Mucosa of stomach (tissue), 1 donor: ENCODE measurements around the gene HPD.

Experiments
- H3K27me3 ChIP-seq: one replicate; pipeline ENCODE4 v1.7.0; 2013; ENCODE audit warnings: mild to moderate bottlenecking, low read length; ENCODE audit not compliant: control insufficient read depth, insufficient read depth
- H3K36me3 ChIP-seq: one replicate; pipeline ENCODE4 v1.7.0; 2013; ENCODE audit warnings: low read length; ENCODE audit not compliant: control insufficient read depth, insufficient read depth
- H3K4me1 ChIP-seq: one replicate; pipeline ENCODE4 v1.7.0; 2013; ENCODE audit warnings: mild to moderate bottlenecking, low read length; ENCODE audit not compliant: control insufficient read depth, insufficient read depth
- H3K4me3 ChIP-seq: one replicate; pipeline ENCODE4 v1.7.0; 2013; ENCODE audit warnings: low read length
- H3K9ac ChIP-seq: one replicate; pipeline ENCODE4 v1.7.0; 2013; ENCODE audit warnings: mild to moderate bottlenecking, low read length, moderate library complexity
- H3K9me3 ChIP-seq: one replicate; pipeline ENCODE4 v1.7.0; 2013; ENCODE audit warnings: mild to moderate bottlenecking, low read length, moderate library complexity; ENCODE audit not compliant: control insufficient read depth
- donor health status: Pancreatic carcinoma.

The HPD gene

GRCh38 chr12:121837680-121838079 is 21.0 kb downstream of the HPD start:
- Histone ChIP-seq H3K9me3 (no peaks in the 10 kb centered on the region), H3K4me1 (peaks cover 6% of the 10 kb centered on the region), H3K27me3 (no peaks in the 10 kb centered on the region), H3K4me3 (no peak overlapping the region), H3K36me3 (no peaks in the 10 kb centered on the region), H3K9ac (no peak overlapping the region)

- Histone ChIP-seq H3K9ac (no peak overlapping the region), H3K4me3 (no peak overlapping the region), H3K9me3 (no peaks in the 10 kb centered on the region), H3K27me3 (no peaks in the 10 kb centered on the region), H3K36me3 (peaks cover 12% of the 10 kb centered on the region), H3K4me1 (no peaks in the 10 kb centered on the region)
Measured at GRCh38 chr12:121831571-121832245, 27.0 kb downstream of the HPD start.

- Histone ChIP-seq H3K9me3 (no peaks in the 10 kb centered on the region), H3K9ac (no peak overlapping the region), H3K36me3 (peaks cover 20% of the 10 kb centered on the region), H3K4me3 (no peak overlapping the region), H3K4me1 (no peaks in the 10 kb centered on the region), H3K27me3 (no peaks in the 10 kb centered on the region)
Measured at GRCh38 chr12:121830588-121831265, 27.9 kb downstream of the HPD start.

- Histone ChIP-seq H3K9ac (no peak overlapping the region), H3K36me3 (peaks cover 20% of the 10 kb centered on the region), H3K9me3 (no peaks in the 10 kb centered on the region), H3K4me3 (no peak overlapping the region), H3K4me1 (no peaks in the 10 kb centered on the region), H3K27me3 (no peaks in the 10 kb centered on the region)
Measured at GRCh38 chr12:121830134-121830533, 28.5 kb downstream of the HPD start.

- Histone ChIP-seq H3K4me3 (no peak overlapping the region), H3K9me3 (no peaks in the 10 kb centered on the region), H3K4me1 (no peaks in the 10 kb centered on the region), H3K36me3 (peaks cover 20% of the 10 kb centered on the region), H3K27me3 (no peaks in the 10 kb centered on the region), H3K9ac (no peak overlapping the region)
Measured at GRCh38 chr12:121829250-121829918, 29.3 kb downstream of the HPD start.

GRCh38 chr12:121828826-121829225 is 29.8 kb downstream of the HPD start:
- Histone ChIP-seq H3K4me1 (no peaks in the 10 kb centered on the region), H3K36me3 (peaks cover 20% of the 10 kb centered on the region), H3K9me3 (no peaks in the 10 kb centered on the region), H3K27me3 (no peaks in the 10 kb centered on the region), H3K4me3 (no peak overlapping the region), H3K9ac (no peak overlapping the region)

GRCh38 chr12:121828306-121828705 is 30.4 kb downstream of the HPD start:
- no peaks in the 10 kb centered on the region for H3K27me3 ChIP-seq
- peaks cover 20% of the 10 kb centered on the region for H3K36me3 ChIP-seq
- no peaks in the 10 kb centered on the region for H3K4me1 ChIP-seq
- H3K9me3 ChIP-seq: no peaks in the 10 kb centered on the region
- H3K9ac ChIP-seq: no peak overlapping the region
- H3K4me3 ChIP-seq: no peak overlapping the region

- Histone ChIP-seq H3K9ac (no peak overlapping the region), H3K9me3 (no peaks in the 10 kb centered on the region), H3K27me3 (no peaks in the 10 kb centered on the region), H3K4me3 (no peak overlapping the region), H3K36me3 (peaks cover 21% of the 10 kb centered on the region), H3K4me1 (no peaks in the 10 kb centered on the region)
Measured at GRCh38 chr12:121827351-121828099, 31.1 kb downstream of the HPD start.

GRCh38 chr12:121826318-121827150 is 32.1 kb downstream of the HPD start:
- H3K9me3 ChIP-seq: no peaks in the 10 kb centered on the region
- peaks cover 25% of the 10 kb centered on the region for H3K36me3 ChIP-seq
- no peak overlapping the region for H3K4me3 ChIP-seq
- H3K4me1 ChIP-seq: no peaks in the 10 kb centered on the region
- no peaks in the 10 kb centered on the region for H3K27me3 ChIP-seq
- no peak overlapping the region for H3K9ac ChIP-seq

GRCh38 chr12:121825041-121825523 is 33.6 kb downstream of the HPD start:
- Histone ChIP-seq H3K4me3 (no peak overlapping the region), H3K36me3 (peaks cover 25% of the 10 kb centered on the region), H3K9ac (no peak overlapping the region), H3K9me3 (no peaks in the 10 kb centered on the region), H3K27me3 (no peaks in the 10 kb centered on the region), H3K4me1 (no peaks in the 10 kb centered on the region)

GRCh38 chr12:121823727-121824115 is 34.9 kb downstream of the HPD start:
- H3K36me3 ChIP-seq: peaks cover 25% of the 10 kb centered on the region
- H3K9me3 ChIP-seq: no peaks in the 10 kb centered on the region

More at GRCh38 chr12:121823727-121824115, 34.9 kb downstream of the HPD start:
- Histone ChIP-seq H3K27me3 (no peaks in the 10 kb centered on the region), H3K4me1 (no peaks in the 10 kb centered on the region), H3K9ac (no peak overlapping the region), H3K4me3 (no peak overlapping the region)
